Stimulated activated CD8-positive, alpha-beta memory T cell treated with anti-CD3 and anti-CD28 coated beads, Interleukin-12 subunit alpha, Interleukin-12 subunit beta, amount 100 ng/mL, for 4 hours (primary cell): ENCODE results near the gene RASSF3.

Source experiments
- DNase-seq: peaks from one replicate; pipeline ENCODE4 v3.0.0-alpha.2; 2020; ENCODE audit warnings: low read depth

Gene RASSF3

DNA sequence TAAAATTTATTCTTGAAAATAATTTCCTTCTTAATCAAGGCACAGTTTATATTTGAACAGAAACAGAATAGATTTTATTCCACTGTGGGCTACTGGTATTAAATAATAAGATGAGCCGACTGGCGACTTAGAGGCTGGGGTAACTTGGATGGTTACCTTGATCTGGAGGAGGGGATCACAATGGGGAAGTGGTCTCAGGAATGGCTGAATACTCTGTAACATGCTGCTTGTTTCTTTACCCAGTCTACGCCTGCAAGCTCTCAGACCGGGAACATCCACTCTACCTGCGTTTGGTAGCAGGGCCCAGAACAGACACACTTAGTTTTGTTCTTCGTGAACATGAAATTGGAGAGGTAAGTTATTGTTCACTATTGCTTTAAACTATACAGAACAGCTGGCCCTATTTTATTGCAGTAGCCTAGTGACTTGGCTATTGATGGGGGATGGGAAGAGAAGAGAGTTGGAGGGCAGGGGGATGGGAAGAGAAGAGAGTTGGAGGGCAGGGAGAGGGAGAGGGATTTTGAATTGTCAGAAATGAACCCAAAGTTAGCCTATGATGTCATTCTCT lies 81.0 kb downstream of the RASSF3 start:
- DNase-seq, result no peak

DNA sequence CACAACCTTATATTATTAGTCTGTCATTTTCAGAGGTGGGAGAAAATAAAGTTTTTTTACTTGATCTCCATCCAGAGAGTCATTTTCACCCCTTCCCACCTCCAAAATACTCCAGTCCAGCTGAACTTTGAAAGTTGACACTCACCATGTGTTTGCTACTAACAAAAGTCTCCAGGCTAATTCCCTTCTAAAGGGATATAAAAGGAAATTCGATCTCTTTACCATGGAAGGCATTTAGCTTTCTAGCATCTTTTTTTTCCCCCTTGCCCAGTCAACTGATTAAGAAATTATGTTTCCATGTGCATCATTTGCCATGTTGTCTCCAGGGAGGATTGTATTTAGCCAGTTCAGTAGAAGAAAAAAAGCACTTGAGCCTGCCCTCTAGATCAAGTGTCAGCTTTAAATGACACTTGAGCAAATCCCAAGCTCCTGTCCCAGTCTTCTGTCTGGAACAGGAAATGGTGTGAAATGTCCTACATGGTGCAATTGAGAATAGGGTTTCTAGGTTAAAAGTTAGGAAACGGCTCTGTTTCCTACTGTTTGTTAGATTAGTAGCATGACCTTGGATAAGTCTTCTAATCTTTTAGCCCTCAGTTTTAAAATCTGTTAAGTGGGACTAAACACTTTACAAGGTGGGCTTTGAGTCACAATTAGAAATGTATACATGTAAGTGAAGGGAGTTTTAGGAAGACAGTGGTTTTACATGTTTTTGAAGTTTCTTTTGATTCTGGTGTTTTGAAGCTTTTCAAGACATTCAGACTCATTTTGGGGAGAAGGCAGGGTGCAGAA lies 81.7 kb downstream of the RASSF3 start:
- DNase-seq, result no peak

DNA sequence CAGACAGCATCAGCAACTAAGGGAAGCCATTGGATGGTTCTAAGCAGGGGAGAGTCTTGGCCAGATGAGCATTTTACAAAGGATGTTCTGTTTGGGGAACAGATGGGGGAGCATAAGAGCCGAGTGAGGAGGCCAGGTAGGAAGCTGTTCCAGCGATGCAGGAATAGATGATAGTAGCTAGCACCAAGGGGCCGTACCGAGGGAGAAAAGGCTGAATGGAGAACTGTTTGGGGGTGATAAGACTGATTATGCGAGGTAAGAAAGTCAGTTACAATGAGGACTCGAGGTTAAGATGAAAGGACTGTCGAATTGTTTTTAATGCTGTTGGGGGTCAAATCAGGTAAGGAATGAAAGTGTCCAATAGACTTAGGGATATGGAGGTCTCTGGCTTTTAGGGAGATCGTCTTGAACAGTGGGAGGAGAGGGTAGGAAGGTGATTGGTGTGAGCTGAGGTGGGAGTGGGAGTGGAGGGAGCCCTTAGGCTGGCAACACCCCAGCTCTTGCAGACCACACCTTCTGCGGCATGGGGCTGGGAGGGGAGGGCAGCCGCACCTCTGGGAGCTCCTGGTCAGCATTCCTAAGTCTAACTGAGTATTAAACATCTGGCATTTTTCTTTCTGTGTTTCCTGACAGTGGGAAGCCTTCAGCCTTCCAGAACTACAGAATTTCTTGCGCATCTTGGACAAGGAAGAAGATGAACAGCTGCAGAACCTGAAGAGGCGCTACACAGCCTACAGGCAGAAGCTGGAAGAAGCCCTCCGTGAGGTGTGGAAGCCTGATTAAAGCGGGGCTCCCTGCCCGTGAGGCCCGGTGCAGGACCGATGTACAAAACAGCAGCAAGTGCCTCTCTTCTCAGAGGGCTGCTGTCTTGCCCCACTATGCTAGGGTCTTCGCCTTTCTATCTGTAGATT lies 84.1 kb downstream of the RASSF3 start:
- no peak for DNase-seq

DNA sequence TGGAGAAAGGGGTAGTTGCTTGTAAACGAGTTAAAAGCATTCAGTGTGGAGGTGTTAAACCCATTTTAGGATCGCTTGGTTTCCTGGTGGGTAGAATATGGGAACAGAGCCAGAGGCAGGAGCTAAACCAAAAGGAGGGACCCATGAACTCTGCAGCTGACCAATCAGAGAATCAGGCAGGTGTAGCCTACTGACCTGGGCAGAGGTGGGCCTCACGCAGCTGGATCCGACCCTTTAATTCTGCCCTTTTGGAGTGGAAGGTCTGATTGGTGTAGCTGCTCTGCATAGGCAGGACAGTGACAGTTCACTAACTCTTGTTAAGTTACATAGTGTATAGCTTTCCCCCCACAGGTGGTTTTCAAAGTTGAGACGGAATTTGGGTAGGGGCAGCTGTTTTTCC lies 85.3 kb downstream of the RASSF3 start:
- DNase-seq, result no peak

DNA sequence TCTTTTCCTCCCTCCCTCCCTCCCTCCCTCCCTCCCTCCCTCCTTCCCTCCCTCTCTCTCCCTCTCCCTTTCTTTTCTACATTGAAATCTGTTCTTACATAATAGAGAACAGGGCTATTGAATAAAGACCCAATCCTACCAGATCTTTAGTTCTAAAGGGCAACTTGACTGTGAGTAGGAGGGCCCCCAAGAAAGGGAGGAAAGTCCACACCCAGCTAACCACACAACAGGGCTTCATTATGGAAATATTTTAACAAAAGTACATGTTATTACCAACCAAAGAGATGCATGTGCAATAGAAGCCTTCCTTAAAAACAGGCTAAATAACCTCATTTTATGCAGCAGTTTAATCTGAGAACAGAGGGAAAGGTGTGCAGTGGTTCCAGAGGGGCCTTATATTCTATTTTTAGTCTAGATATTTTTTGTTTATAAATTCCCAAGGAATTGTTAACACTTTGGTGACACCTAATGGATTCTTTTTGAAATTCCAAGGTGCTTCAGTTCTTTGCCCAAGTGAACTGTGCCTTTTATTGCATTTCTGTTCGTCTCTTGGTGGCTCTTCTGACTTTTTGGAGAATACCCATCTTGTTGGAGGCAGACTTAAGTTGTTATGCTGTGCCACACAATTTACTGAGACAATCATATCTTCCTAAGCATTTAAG lies 85.9 kb downstream of the RASSF3 start:
- no peak for DNase-seq

DNA sequence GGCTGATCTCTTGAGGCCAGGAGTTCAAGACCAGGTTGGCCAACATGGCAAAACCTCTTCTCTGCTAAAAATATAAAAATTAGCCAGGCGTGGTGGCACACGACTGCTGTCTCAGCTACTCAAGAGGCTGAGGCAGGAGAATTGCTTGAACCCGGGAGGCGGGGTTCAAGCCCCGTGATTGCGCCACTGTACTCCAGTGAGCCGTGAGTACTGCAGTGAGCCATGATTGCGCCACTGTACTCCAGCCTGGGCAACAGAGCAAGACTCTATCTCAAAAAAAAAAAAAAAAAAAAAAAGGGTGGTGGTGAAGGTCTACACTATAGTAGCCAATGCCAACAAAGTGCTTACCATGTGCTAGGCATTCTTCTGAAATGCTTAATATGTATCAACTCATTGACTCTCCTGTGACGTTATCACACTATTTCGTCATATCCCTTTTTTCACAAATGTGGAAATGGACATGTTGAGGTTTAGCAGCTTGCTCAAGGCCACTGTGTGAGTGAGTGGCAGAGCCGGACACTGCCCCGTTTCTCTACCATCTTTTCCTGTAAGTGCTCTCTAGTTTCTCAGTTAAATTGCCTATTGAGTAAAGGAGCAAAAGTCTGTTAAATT lies 89.3 kb downstream of the RASSF3 start:
- no peak for DNase-seq

DNA sequence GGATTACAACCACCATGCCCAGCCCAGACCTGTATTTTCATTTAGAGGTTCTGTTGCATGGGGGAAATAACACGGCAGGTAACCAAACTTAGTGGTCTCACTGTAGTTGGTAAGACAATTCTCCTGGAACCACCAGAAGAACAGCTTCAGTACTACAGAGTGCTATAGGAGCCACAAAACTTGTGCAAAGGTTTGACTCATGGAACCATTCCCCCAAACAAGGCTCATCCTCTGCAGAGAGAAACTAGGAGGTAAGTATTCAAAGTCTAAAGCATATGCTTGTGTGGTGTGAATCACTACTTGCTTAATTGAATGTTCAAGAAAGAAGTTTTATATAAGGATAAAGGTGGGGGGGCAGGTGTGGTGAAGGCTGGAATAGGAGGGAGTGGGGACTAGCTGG lies 90.2 kb downstream of the RASSF3 start:
- no peak for DNase-seq

DNA sequence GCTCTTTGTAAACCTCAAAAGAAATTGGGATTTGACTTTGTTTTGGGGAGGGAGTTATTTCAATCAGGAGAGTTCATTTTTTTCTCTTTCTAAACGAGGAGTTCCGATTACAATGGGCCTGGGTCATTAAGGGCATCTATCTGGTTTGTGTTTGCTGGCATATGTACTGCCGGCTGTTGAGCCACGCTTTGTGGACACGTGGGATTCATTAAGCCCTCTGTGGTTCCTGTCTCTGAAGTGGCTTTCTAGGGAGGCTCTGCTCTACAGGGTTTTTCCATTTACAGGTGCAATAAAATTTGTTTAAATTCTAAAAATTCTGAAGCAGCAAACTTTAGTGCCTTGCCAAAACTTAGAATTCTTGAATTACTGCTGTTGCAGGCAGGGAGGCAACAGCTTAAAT lies 91.0 kb downstream of the RASSF3 start:
- DNase-seq, result no peak

DNA sequence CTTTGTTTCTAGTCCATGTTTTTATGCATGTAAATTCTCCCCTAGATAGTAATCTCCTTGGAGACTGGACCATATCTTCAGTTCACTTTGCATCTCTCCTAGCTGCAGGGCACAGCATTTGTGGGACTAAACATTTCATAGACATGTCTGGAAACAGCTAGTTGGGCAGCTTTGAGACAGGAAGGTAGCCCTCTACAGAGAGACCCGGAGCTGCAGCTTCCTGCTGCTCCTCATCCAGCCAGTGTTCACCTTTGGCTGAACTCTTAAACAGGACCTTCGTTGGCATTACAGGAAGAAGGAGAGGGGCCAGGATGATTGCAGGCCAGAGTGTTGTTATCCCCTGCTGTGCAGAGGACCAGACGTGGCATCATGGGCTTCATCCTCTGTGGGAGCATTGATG lies 96.0 kb downstream of the RASSF3 start:
- DNase-seq, result no peak

DNA sequence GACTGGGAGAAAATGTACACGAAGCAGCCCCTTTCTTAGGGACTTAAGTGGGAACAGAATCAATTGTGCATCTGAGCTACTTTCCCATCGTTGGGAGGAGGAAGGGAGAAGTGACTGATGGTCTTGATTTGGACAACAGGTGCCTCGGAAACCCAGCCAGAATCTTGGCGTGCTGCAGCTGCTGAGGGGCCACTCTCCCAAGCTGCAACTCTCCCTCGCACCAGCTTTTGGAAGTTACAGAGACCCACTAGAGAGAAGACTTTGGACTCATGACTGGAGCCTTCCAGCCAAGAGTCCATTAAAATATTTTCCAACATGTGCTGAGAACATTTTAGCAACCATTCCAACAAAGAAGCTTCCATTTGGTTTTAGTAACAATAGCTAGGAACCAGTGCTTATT lies 96.6 kb downstream of the RASSF3 start:
- no peak for DNase-seq

DNA sequence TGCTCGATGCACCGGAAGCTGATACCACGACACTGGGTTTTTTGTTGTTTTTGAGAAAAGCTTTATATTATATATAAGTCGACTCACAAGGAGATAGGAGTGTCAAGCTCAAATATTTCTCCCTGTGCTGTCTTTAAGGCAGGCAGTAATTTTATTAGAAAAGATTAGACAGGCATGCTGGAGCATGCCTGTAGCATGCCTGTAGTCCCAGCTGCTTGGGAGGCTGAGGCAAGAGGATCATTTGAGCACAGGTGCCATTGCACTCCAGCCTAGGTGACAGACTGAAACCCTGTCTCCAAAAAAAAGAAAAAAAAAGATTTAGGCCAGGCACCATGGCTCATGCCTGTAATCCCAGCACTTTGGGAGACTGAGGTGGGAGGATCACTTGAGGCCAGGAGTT lies 97.1 kb downstream of the RASSF3 start:
- DNase-seq, result no peak

DNA sequence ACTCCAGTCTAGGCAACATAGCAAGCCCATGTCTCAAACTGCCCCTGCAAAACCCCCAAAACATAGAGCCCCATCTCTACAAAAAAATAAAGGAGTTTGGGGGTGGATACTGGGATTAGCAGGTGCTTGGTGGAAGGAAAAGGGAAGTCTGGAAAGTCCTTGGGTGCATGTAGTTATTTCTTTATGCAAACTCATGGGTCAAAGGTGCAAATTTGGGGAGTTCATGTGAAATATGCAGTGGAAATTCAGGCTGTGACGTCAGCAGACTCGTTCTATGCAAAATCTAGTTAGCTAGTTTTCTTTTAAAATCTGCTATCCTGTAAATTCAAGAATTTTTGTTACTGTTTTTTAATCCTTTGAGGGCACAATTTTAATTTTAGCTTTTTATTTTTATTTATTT lies 97.6 kb downstream of the RASSF3 start:
- no peak for DNase-seq

DNA sequence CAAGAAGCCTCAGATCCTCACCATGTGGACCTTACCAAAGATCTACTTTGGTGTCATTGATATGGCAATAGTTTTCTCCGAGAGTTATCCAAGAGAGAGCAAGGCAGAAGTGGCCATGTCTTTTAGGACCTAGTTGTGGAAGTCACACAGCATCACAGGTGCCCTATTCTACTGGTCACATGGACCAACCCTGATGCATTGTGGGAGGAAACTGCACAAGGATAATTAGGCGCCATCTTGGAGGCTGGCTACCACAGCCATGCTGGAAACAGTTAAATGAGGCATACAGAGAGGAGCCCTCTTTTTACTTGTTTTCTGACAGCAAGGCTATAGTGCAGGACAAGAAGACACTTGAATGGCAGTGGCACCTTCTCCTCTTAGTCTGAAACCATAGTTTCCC lies 99.1 kb downstream of the RASSF3 start:
- DNase-seq, result no peak

DNA sequence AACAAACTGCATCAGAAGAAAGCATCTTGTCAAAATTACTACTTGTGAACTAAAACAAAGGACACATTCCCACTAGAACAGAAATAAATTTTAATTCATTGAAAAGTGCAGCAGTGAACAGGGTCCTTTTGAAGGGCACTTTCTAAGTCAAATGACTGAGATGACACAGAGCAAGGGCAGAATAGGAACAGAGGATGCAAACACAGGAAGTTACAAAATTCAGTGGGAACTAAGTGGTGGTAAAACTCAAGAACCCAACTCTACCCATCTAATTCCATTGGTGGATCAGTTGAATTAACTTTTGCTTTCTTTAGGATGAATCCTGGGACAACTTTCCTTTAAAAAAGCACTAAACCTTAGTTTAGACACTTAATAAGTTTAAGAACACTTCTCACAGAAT lies 103.1 kb downstream of the RASSF3 start:
- no peak for DNase-seq

DNA sequence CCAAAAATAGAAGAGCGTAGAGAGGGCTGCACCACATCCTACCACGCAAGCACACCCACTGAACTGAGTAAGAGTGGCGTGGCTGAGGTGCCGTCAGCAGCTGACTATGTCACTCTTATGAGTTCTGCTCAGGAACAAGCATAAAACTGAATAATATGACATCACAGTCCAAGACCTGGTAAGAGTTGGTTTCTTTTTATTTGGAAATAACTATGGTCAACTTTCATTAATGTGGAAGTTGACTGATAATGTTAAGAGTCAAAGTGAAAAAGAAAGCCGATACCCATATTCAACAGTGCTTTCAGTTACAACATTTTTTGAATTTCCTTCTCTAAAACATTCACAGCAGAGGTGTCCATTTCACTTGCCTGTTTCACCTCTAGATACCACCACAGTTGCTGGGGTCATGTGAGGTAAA lies 104.3 kb downstream of the RASSF3 start:
- DNase-seq, result peak; percentile 10

DNA sequence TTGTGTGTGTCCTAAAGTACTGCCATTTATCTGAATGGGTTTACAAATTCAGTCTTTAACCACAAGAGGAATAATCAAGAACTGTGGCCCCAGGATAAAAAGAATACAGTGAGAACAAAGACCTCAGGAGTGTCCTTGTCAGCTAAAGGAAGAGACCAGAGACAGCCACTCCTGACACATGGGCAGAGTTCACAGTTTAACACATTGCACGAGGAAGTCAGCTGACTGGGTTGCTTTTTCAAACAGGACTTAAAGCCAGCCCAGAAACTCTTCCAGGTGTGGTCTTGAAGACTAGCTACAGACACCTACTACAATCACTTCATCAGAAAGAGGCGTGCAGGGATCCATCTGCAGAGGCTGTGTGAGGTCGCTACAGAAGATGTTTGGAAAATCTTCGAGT lies 106.1 kb downstream of the RASSF3 start:
- DNase-seq, result no peak

DNA sequence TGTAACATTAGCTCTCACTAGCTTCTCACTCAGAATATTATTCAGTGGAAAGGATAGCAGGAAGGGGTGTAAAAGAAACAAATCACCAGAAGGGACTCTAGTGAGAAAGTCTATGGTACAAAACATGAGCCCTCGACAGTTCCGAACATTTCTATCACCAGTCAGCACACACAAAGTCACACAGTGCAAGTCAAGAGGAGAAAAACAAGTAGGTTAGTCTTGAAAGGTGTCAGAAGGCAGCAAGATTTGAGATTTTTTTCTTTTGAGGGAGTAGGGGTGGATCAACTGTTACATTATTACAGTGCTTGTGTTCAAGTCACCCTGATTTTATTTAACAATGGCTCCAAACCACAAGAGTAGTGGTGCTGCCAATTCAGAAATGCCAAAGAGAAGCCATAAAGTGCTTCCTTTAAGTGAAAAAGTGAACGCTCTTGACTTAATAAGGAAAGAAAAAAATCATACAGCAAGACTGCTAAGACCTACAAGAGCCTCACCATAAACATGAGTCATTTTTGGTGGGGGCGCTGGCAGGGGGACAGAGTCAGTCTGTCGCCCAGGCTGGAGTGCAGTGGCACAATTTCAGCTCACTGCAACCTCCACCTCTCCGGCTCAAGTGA lies 106.7 kb downstream of the RASSF3 start:
- DNase-seq, result no peak

DNA sequence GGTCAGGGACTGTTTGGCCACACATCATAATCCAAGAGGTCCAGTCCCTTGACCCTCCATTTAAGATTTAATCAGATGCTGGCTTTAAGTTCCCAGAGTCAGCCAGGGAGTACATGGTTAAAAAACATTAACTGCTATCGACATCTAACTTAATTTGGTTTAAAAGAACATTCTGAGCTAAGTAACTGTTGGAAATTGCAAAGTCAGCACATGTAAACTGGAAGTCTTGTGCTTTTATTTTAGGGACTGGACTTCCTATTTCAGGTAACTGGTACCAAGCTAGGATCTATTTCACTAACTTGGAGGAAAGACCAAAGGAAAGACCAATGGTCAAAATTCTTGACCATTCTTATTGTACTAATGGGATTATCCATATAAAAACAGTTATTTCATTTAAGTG lies 108.4 kb downstream of the RASSF3 start:
- no peak for DNase-seq

DNA sequence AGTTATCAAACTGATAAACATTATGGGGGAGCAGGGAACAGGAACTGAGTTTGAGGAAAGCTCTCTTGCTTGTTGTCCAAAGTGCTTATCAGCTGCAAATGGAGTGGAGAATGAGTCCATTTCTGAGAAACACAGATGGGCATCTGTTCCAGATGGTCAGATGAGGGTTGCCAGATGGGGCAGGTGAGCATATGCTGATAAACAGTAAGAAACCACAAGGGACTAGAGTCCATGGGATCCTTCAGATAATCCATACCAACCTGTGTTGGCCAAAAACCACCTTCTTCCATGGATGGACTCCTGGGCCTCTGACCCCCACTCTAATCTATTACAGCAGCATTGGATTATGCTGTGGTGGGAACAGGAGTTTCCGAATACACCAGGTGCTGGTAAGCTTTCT lies 110.6 kb downstream of the RASSF3 start:
- DNase-seq, result no peak

DNA sequence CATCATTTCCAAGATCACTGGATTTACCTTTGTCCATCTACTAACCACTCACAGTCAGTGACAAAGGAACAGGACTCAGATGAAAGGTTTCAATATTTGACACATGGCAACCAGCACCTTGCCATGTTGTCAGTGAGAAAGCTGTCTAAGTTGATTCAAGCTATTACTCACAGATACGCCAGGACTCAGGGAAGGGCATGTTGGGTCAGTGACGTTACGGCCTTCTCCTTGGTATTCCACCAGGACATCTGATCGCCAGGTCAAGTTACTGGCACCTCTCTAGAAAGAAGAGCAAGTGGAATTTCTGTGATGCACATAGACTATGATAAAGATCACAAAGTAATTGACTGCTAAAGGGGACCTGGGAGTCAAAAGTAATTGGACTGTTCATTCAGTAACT lies 112.5 kb downstream of the RASSF3 start:
- no peak for DNase-seq

DNA sequence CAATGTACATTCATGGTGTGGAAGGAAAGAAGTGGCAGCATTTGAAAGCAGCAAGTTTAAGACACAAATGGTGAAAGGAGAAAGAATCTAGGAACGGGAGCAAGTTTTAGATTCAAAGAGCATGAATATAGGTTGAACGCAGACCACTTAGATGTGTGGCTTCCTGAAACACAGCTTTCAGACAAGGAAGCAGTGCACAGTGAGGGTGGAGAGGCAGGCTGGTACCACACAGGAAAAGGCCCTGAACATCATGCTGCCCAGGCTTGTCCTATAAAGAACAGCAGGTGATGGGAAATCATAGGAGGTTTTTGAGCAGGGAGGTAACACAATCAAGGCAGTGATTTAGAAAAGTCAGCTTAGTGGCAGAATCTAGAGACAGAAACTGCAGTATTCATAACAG lies 113.3 kb downstream of the RASSF3 start:
- no peak for DNase-seq
